Heart right ventricle (tissue), 16 donors: ENCODE results near the gene NUP50. TPM values are rescaled to one million over a fixed set of nuclear protein-coding genes. Genes with fewer than 3 reads are reported as not detected.
A peak's percentile ranks its signal among the peaks of the same experiment; 100 is the strongest.

ENCODE experiments used
- ATAC-seq, 8 donors: fragments of 200-7000 bp; cut with Tn5 transposase; one replicate each; pipeline ENCODE4 v1.9.1; 2020; ENCODE audit warnings: mild to moderate bottlenecking in 8 of 8, moderate library complexity in 8 of 8, moderate number of reproducible peaks in 1 of 8
- DNase-seq, 2 donors: peaks; one replicate each; pipeline ENCODE4 v3.0.0-alpha.2; 2020
- H3K27ac ChIP-seq, 10 donors: fragments of 200-600 bp; sonication (generic) in 2 of 10; one replicate each; pipeline versions ENCODE4 v1.5.0 to v1.8.0; 2020 to 2022; ENCODE audit warnings: mild to moderate bottlenecking in 3 of 10
- H3K27me3 ChIP-seq, 7 donors: fragments of 200-600 bp; one replicate each; pipeline ENCODE4 v1.8.0; 2021 to 2022; ENCODE audit warnings: mild to moderate bottlenecking in 2 of 7
- H3K36me3 ChIP-seq, 9 donors: fragments of 200-600 bp; sonication (generic) in 1 of 9; one replicate each; pipeline versions ENCODE4 v1.5.0 to v1.8.0; 2020 to 2022; ENCODE audit warnings: mild to moderate bottlenecking in 2 of 9
- H3K4me1 ChIP-seq, 9 donors: fragments of 200-600 bp; sonication (generic) in 1 of 9; one replicate each; pipeline versions ENCODE4 v1.5.0 to v1.8.0; 2020 to 2022; ENCODE audit warnings: mild to moderate bottlenecking in 4 of 9
- H3K4me3 ChIP-seq, 10 donors: fragments of 200-600 bp; sonication (generic) in 2 of 10; one replicate each; pipeline versions ENCODE4 v1.5.0 to v1.8.0; 2020 to 2022; ENCODE audit warnings: mild to moderate bottlenecking in 7 of 10, moderate library complexity in 2 of 10
- H3K9me3 ChIP-seq, 11 donors: fragments of 200-600 bp in 10 of 11; sonication (generic) in 2 of 11; one replicate each; pipeline versions ENCODE4 v1.5.0 to v1.8.0; 2013 to 2022; ENCODE audit warnings: mild to moderate bottlenecking in 2 of 11, control low read depth in 1 of 11, moderate library complexity in 1 of 11
- WGBS, 2 donors: extraction: QIAGEN DNeasy Blood & Tissue Kit; methylation state at CpG; one replicate each; pipeline ENCODE4 v1.1.7; 2013; ENCODE audit warnings: inconsistent platforms in 1 of 2; 5-methylcytosine and 5-hydroxymethylcytosine counted together
- intact Hi-C, 10 donors: fragments of 100-400 bp; cut with DNase I; formaldehyde crosslinking; loops; one replicate each; pipeline versions ENCODE4 v1.11.1 to v1.14.2; 2022
- polyA plus RNA-seq, 2 donors: library from polyadenylated mRNA; stranded (reverse); fragments of 200-250 nt; gene quantifications; one replicate each; pipeline ENCODE4 v1.2.3, GENCODE V29; 2013
- total RNA-seq, 10 donors: library from RNA; stranded (reverse); fragmentation: NEBNext Ultra II Directional in 3 of 10; extraction: Animal tissue kit (Norgen Biotek cat#: 25700) in 3 of 10; gene quantifications; one replicate each; pipeline versions ENCODE4 v1.2.1 to v1.2.4, GENCODE V29; 2021 to 2023
- TF ChIP-seq, protein P1 (sequence below), 9 donors: fragments of 200-600 bp; sonication (generic) in 2 of 9; IDR thresholded peaks; one replicate each; pipeline versions ENCODE4 v1.5.0 to v1.8.0; 2021 to 2022; ENCODE audit warnings: antibody characterized with exemption in 9 of 9, mild to moderate bottlenecking in 5 of 9, moderate library complexity in 1 of 9
- donor health status: Arrhythmogenic right ventricular cardiomyopathy.
- donor health status: ischemic (EF 13 %, LVEDD 7.1; RV severe dilation, severe dysfunction).
- donor health status: healthy with polysubstance abuse.
- donor health status: DM: no; HTN: yes; CAD: no.
- donor health status: DM: no; HTN: no; CAD: no.
- donor health status: ischemic (EF 25% LVEDD 6.9; RV normal size, moderate dysfunction).
- donor health status: ischemic (EF 25% LVEDD 5.7; RV mildly dilated, moderate dysfunction).
- donor health status: healthy.
- donor health status: DM: yes; HTN: yes; CAD: no.
- donor health status: Ischemic cardiomyopathy.
- donor health status: ischemic (EF 35%, LVEDD 5.7; RV mildly dilated, moderate dysfunction).
- donor health status: nonischemic (EF 11% LVEDD 7.7; RV severe dilation, severe dysfunction).
- donor health status: DM: yes; HTN: yes; CAD: no.
- donor health status: PGD.
- donor health status: ischemic (EF 29% LVEDD 5.4; RV normal size, mild dysfunction).
- donor health status: nonischemic (EF 23%, LVEDD 6.1; RV moderate dilation, normal function).

The NUP50 gene
- total and polyA plus RNA-seq, 12 donors: 5.7 to 21.2 (median 14.3) TPM

DNA sequence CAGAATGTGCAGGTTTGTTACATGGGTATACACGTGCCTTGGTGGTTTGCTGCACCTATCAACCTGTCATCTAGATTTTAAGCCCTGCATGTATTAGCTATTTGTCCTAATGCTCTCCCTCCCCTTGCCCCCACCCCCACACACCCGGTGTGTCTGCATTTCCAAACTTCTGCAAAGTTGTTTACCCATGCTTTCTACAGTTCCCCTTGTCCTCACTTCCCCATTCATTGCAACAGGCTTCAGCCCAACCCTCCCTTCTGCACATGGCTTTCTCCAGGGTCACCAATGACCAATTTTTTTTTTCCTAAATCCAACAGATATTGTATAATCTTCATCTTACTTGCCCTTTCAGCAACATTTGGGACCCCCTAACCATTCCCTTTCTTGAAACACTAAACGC, 32.0 kb upstream of the NUP50 start:
- peak in 7 of 8 donors; percentile 38 to 70 (median 49) for ATAC-seq
- TF ChIP-seq, protein P1, sequence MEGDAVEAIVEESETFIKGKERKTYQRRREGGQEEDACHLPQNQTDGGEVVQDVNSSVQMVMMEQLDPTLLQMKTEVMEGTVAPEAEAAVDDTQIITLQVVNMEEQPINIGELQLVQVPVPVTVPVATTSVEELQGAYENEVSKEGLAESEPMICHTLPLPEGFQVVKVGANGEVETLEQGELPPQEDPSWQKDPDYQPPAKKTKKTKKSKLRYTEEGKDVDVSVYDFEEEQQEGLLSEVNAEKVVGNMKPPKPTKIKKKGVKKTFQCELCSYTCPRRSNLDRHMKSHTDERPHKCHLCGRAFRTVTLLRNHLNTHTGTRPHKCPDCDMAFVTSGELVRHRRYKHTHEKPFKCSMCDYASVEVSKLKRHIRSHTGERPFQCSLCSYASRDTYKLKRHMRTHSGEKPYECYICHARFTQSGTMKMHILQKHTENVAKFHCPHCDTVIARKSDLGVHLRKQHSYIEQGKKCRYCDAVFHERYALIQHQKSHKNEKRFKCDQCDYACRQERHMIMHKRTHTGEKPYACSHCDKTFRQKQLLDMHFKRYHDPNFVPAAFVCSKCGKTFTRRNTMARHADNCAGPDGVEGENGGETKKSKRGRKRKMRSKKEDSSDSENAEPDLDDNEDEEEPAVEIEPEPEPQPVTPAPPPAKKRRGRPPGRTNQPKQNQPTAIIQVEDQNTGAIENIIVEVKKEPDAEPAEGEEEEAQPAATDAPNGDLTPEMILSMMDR (IDR thresholded peaks at IDR 0.05): no peak

DNA sequence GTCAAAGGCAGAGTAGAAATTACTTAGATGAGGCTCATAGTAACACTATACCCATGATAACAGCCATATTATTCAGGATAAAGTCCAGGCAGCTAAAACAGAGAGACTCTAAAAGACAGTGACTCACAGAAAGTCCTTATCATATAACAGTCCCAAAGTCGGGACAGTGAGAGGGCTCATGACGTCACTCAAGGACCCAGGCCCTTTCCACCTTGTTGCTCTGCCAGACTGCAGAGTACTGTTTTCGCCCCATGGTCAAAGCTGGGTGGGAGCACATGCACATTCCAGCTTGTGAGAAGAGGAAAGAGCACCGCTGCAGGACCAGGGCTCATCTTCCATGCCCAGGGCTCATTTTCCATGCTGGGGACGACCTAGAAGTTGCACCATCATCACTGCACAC, 29.4 kb upstream of the NUP50 start:
- WGBS, 2 donors: 97% methylated on average over 5 of the region's 5 CpGs
- Histone ChIP-seq H3K27ac (no peak overlapping the region), H3K4me3 (no peak overlapping the region), H3K36me3 (peaks cover 0 to 34% (median 15%) of the 10 kb centered on the region in 9 donors), H3K27me3 (peaks cover 0 to 1% (median 0%) of the 10 kb centered on the region in 7 donors), H3K4me1 (peaks cover 0 to 27% (median 0%) of the 10 kb centered on the region in 9 donors), H3K9me3 (peaks cover 0 to 15% (median 9%) of the 10 kb centered on the region in 11 donors)
- DNase-seq (no peak), ATAC-seq (no peak)
- TF ChIP-seq, protein P1 (IDR thresholded peaks at IDR 0.05): no peak
- intact Hi-C loops: no loop called here

More for the DNA sequence above, 32.0 kb upstream of the NUP50 start:
- intact Hi-C loops: no loop called here
- Histone ChIP-seq H3K36me3 (peaks cover 0 to 34% (median 15%) of the 10 kb centered on the region in 9 donors), H3K27ac (peak overlapping the region in 1 of 10 donors; percentile 73), H3K4me3 (no peak overlapping the region), H3K27me3 (peaks cover 0 to 6% (median 0%) of the 10 kb centered on the region in 7 donors), H3K9me3 (peaks cover 0 to 15% (median 9%) of the 10 kb centered on the region in 11 donors), H3K4me1 (peaks cover 0 to 29% (median 0%) of the 10 kb centered on the region in 9 donors)
- DNase-seq: peak; percentile 21 to 24
- 79 to 80% methylated on average over 3 of the region's 3 CpGs for WGBS, 2 donors

DNA sequence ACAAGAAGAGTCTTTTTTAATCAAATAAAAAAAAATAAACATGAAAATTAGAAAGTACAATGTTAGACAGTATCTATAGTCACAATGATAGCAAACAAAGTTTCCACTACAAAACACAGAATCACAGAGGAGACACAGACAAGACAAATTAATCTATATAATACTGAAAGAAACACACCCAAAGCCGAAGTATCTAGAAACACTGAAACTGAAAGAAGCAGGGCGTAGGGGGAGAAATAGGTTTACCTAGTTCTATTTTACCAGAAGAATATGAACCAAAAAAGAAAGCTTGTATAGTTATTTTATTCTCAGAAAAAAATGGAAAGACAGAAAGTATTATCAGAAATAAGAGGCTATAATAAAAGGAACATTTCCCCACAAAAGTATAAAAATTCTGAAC, 27.1 kb upstream of the NUP50 start:
- Histone ChIP-seq H3K4me3 (no peak overlapping the region), H3K36me3 (peaks cover 0 to 34% (median 15%) of the 10 kb centered on the region in 9 donors), H3K27me3 (no peaks in the 10 kb centered on the region), H3K27ac (no peak overlapping the region), H3K9me3 (peaks cover 0 to 15% (median 9%) of the 10 kb centered on the region in 11 donors), H3K4me1 (peaks cover 0 to 8% (median 0%) of the 10 kb centered on the region in 9 donors)
- DNase-seq (no peak), ATAC-seq (no peak)
- intact Hi-C loops: no loop called here
- 93 to 94% methylated on average over 2 of the region's 2 CpGs for WGBS, 2 donors
- TF ChIP-seq, protein P1 (IDR thresholded peaks at IDR 0.05): no peak

DNA sequence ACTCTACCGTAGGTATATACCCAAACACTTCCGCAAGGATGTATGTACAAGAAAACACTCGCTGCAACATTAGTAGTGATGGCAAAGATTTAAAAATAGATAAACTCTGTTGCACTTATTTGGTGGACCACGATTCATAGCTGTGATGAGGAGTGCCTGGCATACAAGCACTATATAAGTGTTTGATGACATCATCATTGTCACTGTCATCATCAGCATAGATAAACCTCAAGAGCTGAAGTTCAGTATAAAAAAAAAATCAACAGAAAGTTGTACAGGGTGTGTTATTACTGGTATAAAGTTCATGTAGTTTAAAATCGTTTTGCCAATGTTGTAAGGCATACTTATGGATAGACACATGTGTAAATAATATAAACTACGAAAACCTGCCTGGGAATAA, 24.0 kb upstream of the NUP50 start:
- Histone ChIP-seq H3K27me3 (no peaks in the 10 kb centered on the region), H3K27ac (no peak overlapping the region), H3K36me3 (peaks cover 0 to 10% (median 3%) of the 10 kb centered on the region in 9 donors), H3K4me3 (no peak overlapping the region), H3K4me1 (no peaks in the 10 kb centered on the region), H3K9me3 (peaks cover 0 to 19% (median 5%) of the 10 kb centered on the region in 11 donors)
- no peak for ATAC-seq
- 94% methylated on average over 6 of the region's 6 CpGs for WGBS, 2 donors
- DNase-seq: no peak
- TF ChIP-seq, protein P1 (IDR thresholded peaks at IDR 0.05): no peak
- intact Hi-C loops: no loop called here
